Gastroesophageal sphincter (tissue), 3 donors: Measurements from ENCODE around the gene GABRB2.

Experiments used
- POLR2AphosphoS5 ChIP-seq: sonication (generic); formaldehyde crosslinking; IDR thresholded peaks from one replicate; pipeline ENCODE4 v1.6.1; 2017; ENCODE audit warnings: antibody characterized with exemption
- TF ChIP-seq, protein P1 (sequence below), 4 experiments: fragments of 200-600 bp in 2 of 4; fragments of 450-650 bp in 2 of 4; sonication (generic) in 1 of 4; IDR thresholded peaks; one replicate each; pipeline ENCODE4 v1.5.1; 2017 to 2019; ENCODE audit warnings: antibody characterized with exemption in 4 of 4, mild to moderate bottlenecking in 2 of 4, moderate library complexity in 2 of 4

DNA sequence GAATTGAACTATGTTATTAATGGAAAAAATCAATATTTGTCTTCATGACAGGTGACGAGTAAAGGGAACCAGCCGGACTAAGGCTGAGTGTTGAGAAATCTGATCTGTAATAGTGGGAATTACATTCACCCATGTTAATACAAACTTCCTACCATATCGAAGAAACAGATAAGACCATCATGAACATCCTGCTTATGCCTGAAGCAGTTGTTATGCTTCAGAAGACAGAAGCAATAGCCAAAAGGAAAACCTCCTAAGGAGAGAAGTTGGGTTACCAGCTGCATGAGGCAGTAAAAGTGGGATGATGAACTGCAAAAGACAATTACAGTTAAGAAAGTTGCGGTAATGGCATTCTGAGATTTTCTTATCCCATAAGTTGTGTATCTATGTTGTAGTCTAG lies 281.5 kb downstream of the GABRB2 start:
- TF ChIP-seq, protein P1, sequence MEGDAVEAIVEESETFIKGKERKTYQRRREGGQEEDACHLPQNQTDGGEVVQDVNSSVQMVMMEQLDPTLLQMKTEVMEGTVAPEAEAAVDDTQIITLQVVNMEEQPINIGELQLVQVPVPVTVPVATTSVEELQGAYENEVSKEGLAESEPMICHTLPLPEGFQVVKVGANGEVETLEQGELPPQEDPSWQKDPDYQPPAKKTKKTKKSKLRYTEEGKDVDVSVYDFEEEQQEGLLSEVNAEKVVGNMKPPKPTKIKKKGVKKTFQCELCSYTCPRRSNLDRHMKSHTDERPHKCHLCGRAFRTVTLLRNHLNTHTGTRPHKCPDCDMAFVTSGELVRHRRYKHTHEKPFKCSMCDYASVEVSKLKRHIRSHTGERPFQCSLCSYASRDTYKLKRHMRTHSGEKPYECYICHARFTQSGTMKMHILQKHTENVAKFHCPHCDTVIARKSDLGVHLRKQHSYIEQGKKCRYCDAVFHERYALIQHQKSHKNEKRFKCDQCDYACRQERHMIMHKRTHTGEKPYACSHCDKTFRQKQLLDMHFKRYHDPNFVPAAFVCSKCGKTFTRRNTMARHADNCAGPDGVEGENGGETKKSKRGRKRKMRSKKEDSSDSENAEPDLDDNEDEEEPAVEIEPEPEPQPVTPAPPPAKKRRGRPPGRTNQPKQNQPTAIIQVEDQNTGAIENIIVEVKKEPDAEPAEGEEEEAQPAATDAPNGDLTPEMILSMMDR (IDR thresholded peaks at IDR 0.05) = no peak
- no peak for TF ChIP-seq POLR2AphosphoS5
